Panc1 (cell line): ENCODE results near the gene TPRN. TPM values are rescaled to one million over a fixed set of nuclear protein-coding genes. Genes with fewer than 3 reads are reported as not detected.

Experiments used
- ATAC-seq: fragments of 200-7000 bp; cut with Tn5 transposase; 2 replicates; pipeline ENCODE4 v1.9.1; 2020; ENCODE audit warnings: mild to moderate bottlenecking, moderate library complexity
- BruUV-seq: library from RNA; stranded (reverse); fragments of 400-500 nt; replicated peaks from 2 replicates; lab custom pipeline; 2021; lab: Mats Ljungman, UMichigan
- CTCF ChIA-PET: fragments of 300-600 bp; sonication (Branson Sonifier 250); formaldehyde crosslinking; loops from one replicate; lab custom pipeline; 2022; ENCODE audit warnings: antibody characterized with exemption; lab: Charles Lee
- POLR2A ChIA-PET: fragments of 300-600 bp; sonication (Branson Sonifier 250); formaldehyde crosslinking; loops from one replicate; lab custom pipeline; 2022; ENCODE audit warnings: antibody characterized with exemption; lab: Charles Lee
- DNase-seq: peaks from one replicate; pipeline ENCODE4 v3.0.0-alpha.2; 2010; ENCODE audit warnings: low read depth, low spot score
- H3K27ac ChIP-seq: 2 replicates; pipeline ENCODE4 v1.5.1; 2011; ENCODE audit warnings: mild to moderate bottlenecking, low read length, inconsistent platforms
- H3K27me3 ChIP-seq: fragments of 200-500 bp; sonication (Bioruptor generic); 2 replicates; pipeline ENCODE4 v1.6.0; 2014; ENCODE audit warnings: low read length, inconsistent platforms; ENCODE audit not compliant: control insufficient read depth, insufficient read depth
- H3K36me3 ChIP-seq: fragments of 200-500 bp; sonication (Bioruptor generic); 2 replicates; pipeline ENCODE4 v1.5.1; 2014; ENCODE audit warnings: inconsistent platforms, mild to moderate bottlenecking, low read length, moderate library complexity; ENCODE audit not compliant: control insufficient read depth, insufficient read depth
- H3K4me1 ChIP-seq: 2 replicates; pipeline ENCODE4 v1.5.1; 2011; ENCODE audit warnings: inconsistent platforms, mild to moderate bottlenecking, low read length, moderate library complexity; ENCODE audit not compliant: control insufficient read depth, insufficient read depth
- H3K4me3 ChIP-seq, 2 experiments: 2 replicates each; pipeline ENCODE4 v1.5.1; 2011 to 2012; ENCODE audit warnings: low read depth in 2 of 2, low read length in 2 of 2, mild to moderate bottlenecking in 2 of 2, inconsistent platforms in 1 of 2, moderate library complexity in 1 of 2
- H3K9me3 ChIP-seq: fragments of 200-500 bp; sonication (Bioruptor generic); 2 replicates; pipeline ENCODE4 v1.5.1; 2014; ENCODE audit warnings: low read depth, mild to moderate bottlenecking, inconsistent platforms, low read length, moderate library complexity; ENCODE audit not compliant: control insufficient read depth, insufficient read depth
- POLR2AphosphoS5 ChIP-seq: IDR thresholded peaks from 2 replicates; pipeline ENCODE4 v1.6.1; 2012; ENCODE audit warnings: mild to moderate bottlenecking, low read depth, low read length, moderate library complexity
- SIN3A ChIP-seq: IDR thresholded peaks from 2 replicates; pipeline ENCODE4 v1.6.1; 2012; ENCODE audit warnings: low read depth, mild to moderate bottlenecking, low read length, moderate library complexity, borderline replicate concordance; ENCODE audit not compliant: insufficient read depth
- TCF7L2 ChIP-seq: IDR thresholded peaks from 2 replicates; pipeline ENCODE4 v1.6.1; 2011; ENCODE audit warnings: mild to moderate bottlenecking, low read depth, low read length, inconsistent platforms
- in situ Hi-C: cut with HindIII; loops from 2 replicates; pipeline ENCODE4 v1.10.0; 2016; ENCODE audit warnings: low sequenced_read_pairs, low pct_unique_long_range_greater_than_20kb
- intact Hi-C: fragments of 100-400 bp; cut with micrococcal nuclease; formaldehyde crosslinking; loops from one replicate; pipeline ENCODE4 v1.10.0; 2022; ENCODE audit not compliant: unreplicated experiment
- total RNA-seq: library from RNA; stranded (reverse); gene quantifications from one replicate; pipeline ENCODE4 v1.2.1, GENCODE V29; 2021; ENCODE audit not compliant: unreplicated experiment
- TF ChIP-seq, protein P1 (sequence below): fragments of 450-650 bp; IDR thresholded peaks from 2 replicates; pipeline ENCODE4 v1.5.1; 2017; ENCODE audit warnings: mild to moderate bottlenecking
- TF ChIP-seq, protein P2 (sequence below), 2 experiments: IDR thresholded peaks; 2 replicates each; pipeline ENCODE4 v1.6.1; 2011 to 2012; ENCODE audit warnings: low read depth in 2 of 2, control low read depth in 1 of 2, low read length in 1 of 2, mild to moderate bottlenecking in 1 of 2, moderate library complexity in 1 of 2; ENCODE audit not compliant: insufficient read depth in 1 of 2

The TPRN gene
- total RNA-seq, 1 experiment from 2014 or later, result 21.7 TPM

DNA sequence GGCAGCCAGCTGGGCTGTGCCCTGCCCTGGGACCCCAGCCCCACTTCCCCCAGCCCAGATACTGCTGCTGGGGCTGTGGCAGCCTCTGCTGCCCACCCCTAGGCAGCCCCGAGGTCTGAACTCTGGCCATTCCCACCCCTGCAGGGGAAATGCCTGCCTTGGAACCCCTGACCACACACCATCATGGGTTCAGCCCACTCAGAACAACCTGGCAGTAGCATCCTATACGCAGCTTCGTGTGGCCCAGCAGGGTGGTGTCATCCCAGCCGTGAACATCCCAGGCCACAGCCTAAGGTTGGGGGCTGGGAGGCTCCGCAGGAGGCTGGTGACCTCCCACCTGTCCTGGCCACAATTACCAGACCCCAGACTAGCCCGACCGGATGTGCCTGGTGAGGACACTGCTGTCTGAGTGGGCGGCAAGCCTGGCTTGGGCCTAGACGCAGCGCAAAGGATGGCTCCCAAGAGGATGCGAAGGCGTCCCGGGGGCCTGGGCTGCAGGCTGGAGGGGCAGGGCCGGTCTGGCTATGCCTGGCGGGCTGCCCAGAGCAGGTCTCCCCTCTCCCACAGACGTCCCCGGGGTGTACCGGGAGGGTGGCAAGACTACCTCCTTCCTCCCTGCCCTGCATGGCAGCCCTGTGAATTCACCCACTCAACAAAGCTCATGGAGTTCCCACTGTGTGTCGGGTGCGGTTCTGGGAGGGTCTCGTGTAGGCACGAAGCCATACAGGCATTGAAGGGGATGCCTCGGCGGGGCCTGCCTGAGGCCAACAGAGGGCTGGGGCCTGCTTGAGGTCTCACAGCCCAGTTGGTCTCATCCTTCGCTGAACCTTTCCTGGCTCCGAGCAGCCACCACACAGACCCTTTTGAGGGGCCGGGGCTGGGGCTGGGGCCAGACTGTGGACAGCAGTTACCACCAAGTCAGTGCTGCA is 28.7 kb upstream of the TPRN start:
- TF ChIP-seq SIN3A (no peak), TCF7L2 (no peak), POLR2AphosphoS5 (no peak)
- TF ChIP-seq, protein P1, sequence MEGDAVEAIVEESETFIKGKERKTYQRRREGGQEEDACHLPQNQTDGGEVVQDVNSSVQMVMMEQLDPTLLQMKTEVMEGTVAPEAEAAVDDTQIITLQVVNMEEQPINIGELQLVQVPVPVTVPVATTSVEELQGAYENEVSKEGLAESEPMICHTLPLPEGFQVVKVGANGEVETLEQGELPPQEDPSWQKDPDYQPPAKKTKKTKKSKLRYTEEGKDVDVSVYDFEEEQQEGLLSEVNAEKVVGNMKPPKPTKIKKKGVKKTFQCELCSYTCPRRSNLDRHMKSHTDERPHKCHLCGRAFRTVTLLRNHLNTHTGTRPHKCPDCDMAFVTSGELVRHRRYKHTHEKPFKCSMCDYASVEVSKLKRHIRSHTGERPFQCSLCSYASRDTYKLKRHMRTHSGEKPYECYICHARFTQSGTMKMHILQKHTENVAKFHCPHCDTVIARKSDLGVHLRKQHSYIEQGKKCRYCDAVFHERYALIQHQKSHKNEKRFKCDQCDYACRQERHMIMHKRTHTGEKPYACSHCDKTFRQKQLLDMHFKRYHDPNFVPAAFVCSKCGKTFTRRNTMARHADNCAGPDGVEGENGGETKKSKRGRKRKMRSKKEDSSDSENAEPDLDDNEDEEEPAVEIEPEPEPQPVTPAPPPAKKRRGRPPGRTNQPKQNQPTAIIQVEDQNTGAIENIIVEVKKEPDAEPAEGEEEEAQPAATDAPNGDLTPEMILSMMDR, result no peak
- TF ChIP-seq, protein P2, sequence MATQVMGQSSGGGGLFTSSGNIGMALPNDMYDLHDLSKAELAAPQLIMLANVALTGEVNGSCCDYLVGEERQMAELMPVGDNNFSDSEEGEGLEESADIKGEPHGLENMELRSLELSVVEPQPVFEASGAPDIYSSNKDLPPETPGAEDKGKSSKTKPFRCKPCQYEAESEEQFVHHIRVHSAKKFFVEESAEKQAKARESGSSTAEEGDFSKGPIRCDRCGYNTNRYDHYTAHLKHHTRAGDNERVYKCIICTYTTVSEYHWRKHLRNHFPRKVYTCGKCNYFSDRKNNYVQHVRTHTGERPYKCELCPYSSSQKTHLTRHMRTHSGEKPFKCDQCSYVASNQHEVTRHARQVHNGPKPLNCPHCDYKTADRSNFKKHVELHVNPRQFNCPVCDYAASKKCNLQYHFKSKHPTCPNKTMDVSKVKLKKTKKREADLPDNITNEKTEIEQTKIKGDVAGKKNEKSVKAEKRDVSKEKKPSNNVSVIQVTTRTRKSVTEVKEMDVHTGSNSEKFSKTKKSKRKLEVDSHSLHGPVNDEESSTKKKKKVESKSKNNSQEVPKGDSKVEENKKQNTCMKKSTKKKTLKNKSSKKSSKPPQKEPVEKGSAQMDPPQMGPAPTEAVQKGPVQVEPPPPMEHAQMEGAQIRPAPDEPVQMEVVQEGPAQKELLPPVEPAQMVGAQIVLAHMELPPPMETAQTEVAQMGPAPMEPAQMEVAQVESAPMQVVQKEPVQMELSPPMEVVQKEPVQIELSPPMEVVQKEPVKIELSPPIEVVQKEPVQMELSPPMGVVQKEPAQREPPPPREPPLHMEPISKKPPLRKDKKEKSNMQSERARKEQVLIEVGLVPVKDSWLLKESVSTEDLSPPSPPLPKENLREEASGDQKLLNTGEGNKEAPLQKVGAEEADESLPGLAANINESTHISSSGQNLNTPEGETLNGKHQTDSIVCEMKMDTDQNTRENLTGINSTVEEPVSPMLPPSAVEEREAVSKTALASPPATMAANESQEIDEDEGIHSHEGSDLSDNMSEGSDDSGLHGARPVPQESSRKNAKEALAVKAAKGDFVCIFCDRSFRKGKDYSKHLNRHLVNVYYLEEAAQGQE (IDR thresholded peaks at IDR 0.05; ENCODE audit: insufficient read depth in 1 of 2, low read depth in 2 of 2, low read length in 1 of 2), result no peak
- Histone ChIP-seq H3K36me3 (no peaks in the 10 kb centered on the region), H3K4me3 (no peak overlapping the region), H3K27ac (no peak overlapping the region), H3K9me3 (no peaks in the 10 kb centered on the region), H3K27me3 (no peaks in the 10 kb centered on the region), H3K4me1 (peaks cover 7% of the 10 kb centered on the region)
- ChIA-PET CTCF (interaction anchor here (0.7 kb wide), 1 partner anchor 15 kb away, joined by 3 read pairs; no protein-coding TSS in a partner anchor), POLR2A (interaction anchor here (0.6 to 0.7 kb wide), 2 partner anchors 33 to 191 kb away, joined by 3 to 16 read pairs; no protein-coding TSS in a partner anchor)
- in situ Hi-C loops (no loop called here), intact Hi-C loops (loop anchor here (5.0 kb wide), 1 partner anchor 112 kb away; no protein-coding TSS in a partner anchor)
- ATAC-seq, result no peak
- no peak for DNase-seq
- BruUV-seq, result no TSS peak

DNA sequence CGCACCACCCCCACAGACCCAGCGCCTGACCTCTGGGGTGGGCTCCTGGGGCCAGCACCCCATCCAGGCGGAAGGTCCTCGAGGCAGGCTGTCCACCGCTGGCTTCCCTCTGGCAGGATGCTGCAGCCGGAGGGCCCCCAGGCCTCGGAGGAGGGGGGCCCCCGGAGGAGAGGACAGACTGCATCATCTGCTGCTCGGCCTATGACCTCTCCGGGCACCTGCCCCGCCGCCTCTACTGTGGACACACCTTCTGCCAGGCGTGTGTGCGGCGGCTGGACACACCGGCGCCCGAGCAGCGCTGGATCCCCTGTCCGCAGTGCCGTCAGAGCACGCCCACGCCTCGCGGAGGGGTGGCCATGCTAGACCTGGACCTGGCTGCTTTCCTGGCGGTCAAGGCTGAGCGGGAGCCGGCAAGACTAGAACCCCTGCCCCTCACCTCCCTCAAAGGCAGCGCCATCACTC is 28.0 kb upstream of the TPRN start:
- Histone ChIP-seq H3K27ac (no peak overlapping the region), H3K9me3 (no peaks in the 10 kb centered on the region), H3K27me3 (no peaks in the 10 kb centered on the region), H3K4me1 (peaks cover 7% of the 10 kb centered on the region), H3K4me3 (no peak overlapping the region), H3K36me3 (peaks cover 2% of the 10 kb centered on the region; the same call in 1 of the 2 replicates)
- ChIA-PET POLR2A (no interaction called here), CTCF (interaction anchor here (1.6 to 1.7 kb wide), 2 partner anchors 15 to 52 kb away, joined by 4 to 6 read pairs; no protein-coding TSS in a partner anchor)
- BruUV-seq, result no TSS peak
- ATAC-seq (no peak), DNase-seq (no peak)
- TF ChIP-seq, protein P1, result no peak
- no peak for TF ChIP-seq POLR2AphosphoS5
- TF ChIP-seq, protein P2 (IDR thresholded peaks at IDR 0.05; ENCODE audit: insufficient read depth in 1 of 2, low read depth in 2 of 2, low read length in 1 of 2), result no peak
- intact Hi-C loops, result loop anchor here (5.0 kb wide), 1 partner anchor 111 kb away; no protein-coding TSS in a partner anchor
- in situ Hi-C loops, result no loop called here
